K562 (cell line): ENCODE results near the gene DNAH8. TPM values are rescaled to one million over a fixed set of nuclear protein-coding genes. Genes with fewer than 3 reads are reported as not detected.

Source experiments
- ADNP ChIP-seq: fragments of 200-800 bp; sonication (Bioruptor generic); IDR thresholded peaks from 2 replicates; pipeline ENCODE4 v1.6.1; 2016; ENCODE audit warnings: missing genetic modification characterization, missing compliant biosample characterization
- BHLHE40 ChIP-seq: IDR thresholded peaks from 2 replicates; pipeline ENCODE4 v1.6.1; 2011; ENCODE audit warnings: low read length, improper control_type of control experiment
- CUX1 ChIP-seq: fragments of 200-800 bp; sonication (Bioruptor generic); IDR thresholded peaks from 2 replicates; pipeline ENCODE4 v1.6.1; 2016; ENCODE audit warnings: missing genetic modification characterization, missing compliant biosample characterization
- ERF ChIP-seq: fragments of 450-650 bp; formaldehyde crosslinking; IDR thresholded peaks from 2 replicates; pipeline ENCODE4 v1.4.0; 2020; ENCODE audit warnings: mild to moderate bottlenecking, mixed read lengths
- ESRRA ChIP-seq: fragments of 450-650 bp; IDR thresholded peaks from 2 replicates; pipeline ENCODE4 v1.6.1; 2014; ENCODE audit warnings: low read depth, mild to moderate bottlenecking, moderate library complexity, borderline replicate concordance
- MEIS2 ChIP-seq: fragments of 450-650 bp; IDR thresholded peaks from 2 replicates; pipeline ENCODE4 v1.6.1; 2014; ENCODE audit warnings: mild to moderate bottlenecking; ENCODE audit not compliant: partially characterized antibody
- NFIC ChIP-seq: fragments of 450-650 bp; IDR thresholded peaks from 2 replicates; pipeline ENCODE4 v1.6.1; 2017; ENCODE audit warnings: mild to moderate bottlenecking, inconsistent platforms
- RCOR1 ChIP-seq, 2 experiments: IDR thresholded peaks; 2 replicates each; pipeline ENCODE4 v1.6.1; 2012; ENCODE audit warnings: low read depth in 2 of 2, low read length in 2 of 2, borderline replicate concordance in 1 of 2, improper control_type of control experiment in 1 of 2
- RUNX1 ChIP-seq: sonication (generic); IDR thresholded peaks from 2 replicates; pipeline ENCODE4 v1.6.1; 2016; ENCODE audit warnings: antibody characterized with exemption, low read depth
- SRF ChIP-seq, 2 experiments: fragments of 250-450, 450-650 bp in 1 of 2; sonication (Bioruptor Pico) in 1 of 2; sonication (generic) in 1 of 2; formaldehyde crosslinking; IDR thresholded peaks; 2 replicates each; pipeline versions ENCODE4 v1.5.0 to v1.5.1; 2020 to 2022; ENCODE audit warnings: mild to moderate bottlenecking in 1 of 2, missing genetic modification reagents in 1 of 2
- THAP7 ChIP-seq: fragments of 250-450 bp; sonication (Bioruptor Pico); IDR thresholded peaks from 2 replicates; pipeline ENCODE4 v1.5.0; 2021
- ZNF133 ChIP-seq: fragments of 250-450 bp; sonication (Bioruptor Pico); IDR thresholded peaks from 2 replicates; pipeline ENCODE4 v1.4.0; 2020; ENCODE audit warnings: mild to moderate bottlenecking
- ZNF318 ChIP-seq, 2 experiments: fragments of 450-650 bp; IDR thresholded peaks; 2 replicates each; pipeline ENCODE4 v1.6.1; 2016; ENCODE audit warnings: mild to moderate bottlenecking in 2 of 2, borderline replicate concordance in 1 of 2, low read depth in 1 of 2, moderate library complexity in 1 of 2
- polyA plus RNA-seq, 8 experiments: library from polyadenylated mRNA; depleted of rRNA in 4 of 8; stranded (reverse) in 5 of 8; unstranded in 3 of 8; fragments of >200 nt; fragmentation: Nextera tagmentation in 2 of 8; fragmentation: Illumina TruSeq in 1 of 8; extraction: Ambion mirVana in 2 of 8; extraction: Trizol in 1 of 8; gene quantifications; 2 replicates each; pipeline versions ENCODE4 v1.2.1 to v1.2.3, GENCODE V29; 2011 to 2014; ENCODE audit warnings: inconsistent platforms in 1 of 8, missing spikeins in 1 of 8
- total RNA-seq, 7 experiments: library from RNA; depleted of rRNA in 6 of 7; stranded (reverse); fragments of >200 nt in 6 of 7; fragmentation: Illumina TruSeq in 2 of 7; extraction: Trizol in 2 of 7; gene quantifications; 2 replicates each; pipeline versions ENCODE4 v1.2.1 to v1.2.3, GENCODE V29; 2011 to 2021; ENCODE audit warnings: low replicate concordance in 1 of 7

The DNAH8 gene
- total and polyA plus RNA-seq, 9 of the 15 experiments (the other 6 are each of a cell fraction or from before 2014, with no cell fraction given): 1.2 to 4.2 (median 2.9) TPM

- TF ChIP-seq CUX1: no peak
- no peak for TF ChIP-seq ZNF133 (CRISPR knock-in tag)
- no peak for TF ChIP-seq THAP7 (CRISPR knock-in tag)
- 0 out of 2 replicates have a peak, but pooled peaks have one; percentile 17 for TF ChIP-seq NFIC
- TF ChIP-seq ADNP (tag): no peak
- no peak for TF ChIP-seq RUNX1
- TF ChIP-seq BHLHE40: peak; percentile 74
- TF ChIP-seq ESRRA: peak; percentile 30; the same call in 1 of the 2 replicates
- no peak for TF ChIP-seq ERF
- peak in 1 of 2 experiments; percentile 88; a peak in 1 of 4 replicates for TF ChIP-seq SRF (CRISPR knock-in tag; IDR thresholded peaks at IDR 0.05)
- TF ChIP-seq MEIS2: peak; percentile 68
- TF ChIP-seq RCOR1 (IDR thresholded peaks at IDR 0.05; ENCODE audit: borderline replicate concordance in 1 of 2, low read depth in 2 of 2, low read length in 2 of 2): peak in 1 of 2 experiments; percentile 18; a peak in 1 of 4 replicates
- TF ChIP-seq ZNF318 (IDR thresholded peaks at IDR 0.05; ENCODE audit: borderline replicate concordance in 1 of 2, low read depth in 1 of 2): no peak
Measured at GRCh38 chr6:38673397-38674165, 41.5 kb upstream of the DNAH8 start (continued).
